DOHH2 (cell line): ENCODE measurements around the gene CNGA1.

Experiments
- EZH2phosphoT487 ChIP-seq: fragments of 200-600 bp; sonication (generic); IDR thresholded peaks from 2 replicates; pipeline ENCODE4 v1.6.1; 2017; ENCODE audit warnings: borderline replicate concordance, mild to moderate bottlenecking, antibody characterized with exemption, low read length, moderate library complexity, mixed read lengths
- TF ChIP-seq, protein P1 (sequence below): fragments of 200-600 bp; sonication (generic); IDR thresholded peaks from one replicate; pipeline ENCODE4 v1.5.1; 2014; ENCODE audit warnings: antibody characterized with exemption, mild to moderate bottlenecking, low read depth, low read length; ENCODE audit not compliant: poor library complexity, severe bottlenecking

DNA sequence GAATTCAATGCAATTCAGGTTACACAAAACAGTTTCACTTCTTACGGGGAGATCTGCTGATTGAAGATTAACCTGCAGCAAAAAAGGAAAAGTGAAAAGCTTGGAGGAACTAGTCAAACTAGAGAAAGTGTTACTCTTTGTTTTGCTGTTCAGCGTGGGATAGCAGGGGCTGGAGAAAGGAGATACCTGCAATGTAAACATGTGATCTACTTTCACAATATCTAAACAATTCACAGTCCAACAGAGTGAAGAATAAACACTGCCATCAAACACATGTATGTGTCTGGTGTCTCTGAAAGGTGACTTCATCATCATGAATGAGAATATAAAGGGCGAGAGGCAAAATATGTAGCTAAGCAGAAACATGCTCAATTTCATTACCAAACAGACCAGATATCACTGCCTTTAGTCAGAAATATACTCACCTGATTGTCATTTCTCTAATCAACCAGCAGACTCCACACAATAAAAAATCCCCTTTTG, 26.5 kb upstream of the CNGA1 start:
- TF ChIP-seq, protein P1, sequence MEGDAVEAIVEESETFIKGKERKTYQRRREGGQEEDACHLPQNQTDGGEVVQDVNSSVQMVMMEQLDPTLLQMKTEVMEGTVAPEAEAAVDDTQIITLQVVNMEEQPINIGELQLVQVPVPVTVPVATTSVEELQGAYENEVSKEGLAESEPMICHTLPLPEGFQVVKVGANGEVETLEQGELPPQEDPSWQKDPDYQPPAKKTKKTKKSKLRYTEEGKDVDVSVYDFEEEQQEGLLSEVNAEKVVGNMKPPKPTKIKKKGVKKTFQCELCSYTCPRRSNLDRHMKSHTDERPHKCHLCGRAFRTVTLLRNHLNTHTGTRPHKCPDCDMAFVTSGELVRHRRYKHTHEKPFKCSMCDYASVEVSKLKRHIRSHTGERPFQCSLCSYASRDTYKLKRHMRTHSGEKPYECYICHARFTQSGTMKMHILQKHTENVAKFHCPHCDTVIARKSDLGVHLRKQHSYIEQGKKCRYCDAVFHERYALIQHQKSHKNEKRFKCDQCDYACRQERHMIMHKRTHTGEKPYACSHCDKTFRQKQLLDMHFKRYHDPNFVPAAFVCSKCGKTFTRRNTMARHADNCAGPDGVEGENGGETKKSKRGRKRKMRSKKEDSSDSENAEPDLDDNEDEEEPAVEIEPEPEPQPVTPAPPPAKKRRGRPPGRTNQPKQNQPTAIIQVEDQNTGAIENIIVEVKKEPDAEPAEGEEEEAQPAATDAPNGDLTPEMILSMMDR = no peak
- TF ChIP-seq EZH2phosphoT487 = no peak
